ENCODE data around the gene FHIT. TPM values are rescaled to one million over a fixed set of nuclear protein-coding genes. Genes with fewer than 3 reads are reported as not detected.

FHIT gene
- total RNA-seq, 1 donor: 16.9 TPM

- Histone ChIP-seq H3K4me3 (ENCODE audit: low read length) (no peak overlapping the region), H3K9me3 (ENCODE audit: low read depth, low read length) (no peaks in the 10 kb centered on the region), H3K27me3 (ENCODE audit: insufficient read depth, low read length) (no peaks in the 10 kb centered on the region), H3K4me1 (ENCODE audit: insufficient read depth, low read length) (no peaks in the 10 kb centered on the region)
Measured at GRCh38 chr3:60365360-60365759, 885.9 kb downstream of the FHIT start.

- Histone ChIP-seq H3K4me1 (ENCODE audit: insufficient read depth, low read length) (no peaks in the 10 kb centered on the region), H3K27me3 (ENCODE audit: insufficient read depth, low read length) (no peaks in the 10 kb centered on the region), H3K9me3 (ENCODE audit: low read depth, low read length) (no peaks in the 10 kb centered on the region), H3K4me3 (ENCODE audit: low read length) (no peak overlapping the region)
Measured at GRCh38 chr3:60364475-60364874, 886.8 kb downstream of the FHIT start.

GRCh38 chr3:60363817-60364216, 887.4 kb downstream of the FHIT start:
- no peaks in the 10 kb centered on the region for H3K4me1 ChIP-seq (ENCODE audit: insufficient read depth, low read length)
- no peaks in the 10 kb centered on the region for H3K9me3 ChIP-seq (ENCODE audit: low read depth, low read length)
- no peaks in the 10 kb centered on the region for H3K27me3 ChIP-seq (ENCODE audit: insufficient read depth, low read length)
- no peak overlapping the region for H3K4me3 ChIP-seq (ENCODE audit: low read length)

- Histone ChIP-seq H3K9me3 (ENCODE audit: low read depth, low read length) (no peaks in the 10 kb centered on the region), H3K4me1 (ENCODE audit: insufficient read depth, low read length) (no peaks in the 10 kb centered on the region), H3K27me3 (ENCODE audit: insufficient read depth, low read length) (no peaks in the 10 kb centered on the region), H3K4me3 (ENCODE audit: low read length) (no peak overlapping the region)
Measured at GRCh38 chr3:60355825-60356224, 895.4 kb downstream of the FHIT start.

- no peaks in the 10 kb centered on the region for H3K4me1 ChIP-seq (ENCODE audit: insufficient read depth, low read length)
- H3K4me3 ChIP-seq (ENCODE audit: low read length): no peak overlapping the region
- H3K9me3 ChIP-seq (ENCODE audit: low read depth, low read length): no peaks in the 10 kb centered on the region
- H3K27me3 ChIP-seq (ENCODE audit: insufficient read depth, low read length): no peaks in the 10 kb centered on the region
Measured at GRCh38 chr3:60351481-60351880, 899.8 kb downstream of the FHIT start.

GRCh38 chr3:60344340-60344739, 906.9 kb downstream of the FHIT start:
- no peaks in the 10 kb centered on the region for H3K4me1 ChIP-seq (ENCODE audit: insufficient read depth, low read length)
- H3K4me3 ChIP-seq (ENCODE audit: low read length): no peak overlapping the region
- no peaks in the 10 kb centered on the region for H3K9me3 ChIP-seq (ENCODE audit: low read depth, low read length)
- H3K27me3 ChIP-seq (ENCODE audit: insufficient read depth, low read length): no peaks in the 10 kb centered on the region

- Histone ChIP-seq H3K4me1 (ENCODE audit: insufficient read depth, low read length) (no peaks in the 10 kb centered on the region), H3K27me3 (ENCODE audit: insufficient read depth, low read length) (no peaks in the 10 kb centered on the region), H3K4me3 (ENCODE audit: low read length) (no peak overlapping the region), H3K9me3 (ENCODE audit: low read depth, low read length) (no peaks in the 10 kb centered on the region)
Measured at GRCh38 chr3:60343831-60344230, 907.4 kb downstream of the FHIT start.

GRCh38 chr3:60339304-60339703, 911.9 kb downstream of the FHIT start:
- no peaks in the 10 kb centered on the region for H3K4me1 ChIP-seq (ENCODE audit: insufficient read depth, low read length)
- H3K4me3 ChIP-seq (ENCODE audit: low read length): no peak overlapping the region
- H3K9me3 ChIP-seq (ENCODE audit: low read depth, low read length): no peaks in the 10 kb centered on the region
- no peaks in the 10 kb centered on the region for H3K27me3 ChIP-seq (ENCODE audit: insufficient read depth, low read length)

GRCh38 chr3:60337421-60337820, 913.8 kb downstream of the FHIT start:
- no peaks in the 10 kb centered on the region for H3K27me3 ChIP-seq (ENCODE audit: insufficient read depth, low read length)
- peaks cover 4% of the 10 kb centered on the region for H3K4me1 ChIP-seq (ENCODE audit: insufficient read depth, low read length)
- no peaks in the 10 kb centered on the region for H3K9me3 ChIP-seq (ENCODE audit: low read depth, low read length)

GRCh38 chr3:60336061-60336460, 915.2 kb downstream of the FHIT start:
- Histone ChIP-seq H3K4me1 (ENCODE audit: insufficient read depth, low read length) (peaks cover 4% of the 10 kb centered on the region), H3K27me3 (ENCODE audit: insufficient read depth, low read length) (no peaks in the 10 kb centered on the region), H3K9me3 (ENCODE audit: low read depth, low read length) (no peaks in the 10 kb centered on the region), H3K4me3 (ENCODE audit: low read length) (no peak overlapping the region)

More at GRCh38 chr3:60337421-60337820, 913.8 kb downstream of the FHIT start:
- no peak overlapping the region for H3K4me3 ChIP-seq (ENCODE audit: low read length)

- H3K27me3 ChIP-seq (ENCODE audit: insufficient read depth, low read length): no peaks in the 10 kb centered on the region
- H3K4me3 ChIP-seq (ENCODE audit: low read length): no peak overlapping the region
- no peaks in the 10 kb centered on the region for H3K9me3 ChIP-seq (ENCODE audit: low read depth, low read length)
- peaks cover 4% of the 10 kb centered on the region for H3K4me1 ChIP-seq (ENCODE audit: insufficient read depth, low read length)
Measured at GRCh38 chr3:60333710-60334109, 917.5 kb downstream of the FHIT start.

GRCh38 chr3:60330107-60330506, 921.1 kb downstream of the FHIT start:
- no peaks in the 10 kb centered on the region for H3K27me3 ChIP-seq (ENCODE audit: insufficient read depth, low read length)
- H3K4me1 ChIP-seq (ENCODE audit: insufficient read depth, low read length): peaks cover 4% of the 10 kb centered on the region
- no peaks in the 10 kb centered on the region for H3K9me3 ChIP-seq (ENCODE audit: low read depth, low read length)
- no peak overlapping the region for H3K4me3 ChIP-seq (ENCODE audit: low read length)

- Histone ChIP-seq H3K9me3 (ENCODE audit: low read depth, low read length) (no peaks in the 10 kb centered on the region), H3K27me3 (ENCODE audit: insufficient read depth, low read length) (no peaks in the 10 kb centered on the region), H3K4me1 (ENCODE audit: insufficient read depth, low read length) (no peaks in the 10 kb centered on the region), H3K4me3 (ENCODE audit: low read length) (no peak overlapping the region)
Measured at GRCh38 chr3:60325610-60326170, 925.6 kb downstream of the FHIT start.

- no peak overlapping the region for H3K4me3 ChIP-seq (ENCODE audit: low read length)
- H3K4me1 ChIP-seq (ENCODE audit: insufficient read depth, low read length): no peaks in the 10 kb centered on the region
- no peaks in the 10 kb centered on the region for H3K9me3 ChIP-seq (ENCODE audit: low read depth, low read length)
- no peaks in the 10 kb centered on the region for H3K27me3 ChIP-seq (ENCODE audit: insufficient read depth, low read length)
Measured at GRCh38 chr3:60323651-60324050, 927.6 kb downstream of the FHIT start.

- no peaks in the 10 kb centered on the region for H3K4me1 ChIP-seq (ENCODE audit: insufficient read depth, low read length)
- H3K9me3 ChIP-seq (ENCODE audit: low read depth, low read length): no peaks in the 10 kb centered on the region
- H3K4me3 ChIP-seq (ENCODE audit: low read length): no peak overlapping the region
- H3K27me3 ChIP-seq (ENCODE audit: insufficient read depth, low read length): no peaks in the 10 kb centered on the region
Measured at GRCh38 chr3:60323180-60323579, 928.1 kb downstream of the FHIT start.

- H3K9me3 ChIP-seq (ENCODE audit: low read depth, low read length): no peaks in the 10 kb centered on the region
- H3K4me3 ChIP-seq (ENCODE audit: low read length): no peak overlapping the region
- H3K27me3 ChIP-seq (ENCODE audit: insufficient read depth, low read length): no peaks in the 10 kb centered on the region
- H3K4me1 ChIP-seq (ENCODE audit: insufficient read depth, low read length): no peaks in the 10 kb centered on the region
Measured at GRCh38 chr3:60322298-60322856, 928.9 kb downstream of the FHIT start.

All from mononuclear cell (primary cell).